DMS79 (cell line): ENCODE data around the gene ZIC4.

Experiments used
- DNase-seq: peaks from one replicate; lab custom pipeline; 2025; lab: John Stamatoyannopoulos, UW

Gene ZIC4

GRCh38 chr3:147418371-147418781 lies 12.0 kb upstream of the ZIC4 start:
- no peak for DNase-seq

- DNase-seq, result no peak
Measured at GRCh38 chr3:147417551-147418295, 11.4 kb upstream of the ZIC4 start.

- no peak for DNase-seq
Measured at GRCh38 chr3:147416931-147417330, 10.6 kb upstream of the ZIC4 start.

DNA sequence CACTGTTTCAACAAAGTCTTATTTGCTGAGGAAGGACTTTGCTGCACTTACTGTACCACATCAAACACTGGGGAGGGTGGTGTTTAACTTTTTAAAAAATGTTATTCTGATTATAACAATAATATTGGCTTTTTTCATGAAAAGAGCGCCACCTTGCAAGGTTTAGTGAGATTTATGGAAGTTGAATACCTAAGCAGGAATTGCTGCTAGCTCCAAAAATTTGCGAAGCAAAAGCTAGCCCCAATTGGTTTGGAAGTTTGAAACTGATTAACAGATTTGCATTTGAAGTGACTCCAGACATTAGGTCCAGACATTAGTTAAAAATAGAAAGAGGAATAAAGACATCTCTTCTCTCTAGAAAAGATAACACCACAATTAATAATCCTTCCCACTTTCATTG lies 9.5 kb upstream of the ZIC4 start:
- no peak for DNase-seq

- DNase-seq, result no peak
Measured at GRCh38 chr3:147415286-147415685, 8.9 kb upstream of the ZIC4 start.

DNA sequence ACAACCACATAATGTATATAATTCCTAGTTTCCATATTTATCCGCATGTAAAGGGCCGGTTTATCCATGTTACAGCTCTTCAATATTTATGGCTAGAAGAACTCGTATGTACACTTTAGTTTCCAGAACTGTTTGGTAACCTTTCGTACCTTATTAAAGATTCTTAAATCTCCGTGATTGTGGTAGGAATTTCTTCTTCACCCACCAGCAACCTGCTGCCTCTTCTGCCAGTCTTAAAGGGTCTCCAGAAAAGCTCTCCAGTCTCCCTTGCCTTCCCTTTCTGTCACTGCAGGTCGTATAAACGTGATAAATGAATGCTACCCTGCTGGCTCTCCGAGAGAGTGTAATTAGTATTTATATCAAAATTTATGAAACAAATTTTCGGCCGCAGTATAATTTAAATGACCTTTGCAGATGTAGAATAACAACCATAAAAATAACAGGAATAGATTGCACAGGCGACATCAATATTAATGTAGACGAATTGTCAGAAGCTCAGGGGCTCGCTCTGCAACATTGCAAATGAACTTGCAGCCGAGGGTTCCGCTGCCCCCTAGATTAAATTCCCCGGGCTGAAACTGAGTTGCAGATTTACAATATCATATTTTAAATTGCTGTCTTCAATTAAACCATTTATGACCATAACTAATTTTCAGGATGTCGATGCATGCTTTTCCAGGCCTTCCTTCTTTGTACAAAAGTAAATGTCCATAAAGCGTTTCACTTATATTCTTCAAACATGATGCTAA lies 8.2 kb upstream of the ZIC4 start:
- no peak for DNase-seq

- no peak for DNase-seq
Measured at GRCh38 chr3:147413686-147414389, 7.5 kb upstream of the ZIC4 start.

DNA sequence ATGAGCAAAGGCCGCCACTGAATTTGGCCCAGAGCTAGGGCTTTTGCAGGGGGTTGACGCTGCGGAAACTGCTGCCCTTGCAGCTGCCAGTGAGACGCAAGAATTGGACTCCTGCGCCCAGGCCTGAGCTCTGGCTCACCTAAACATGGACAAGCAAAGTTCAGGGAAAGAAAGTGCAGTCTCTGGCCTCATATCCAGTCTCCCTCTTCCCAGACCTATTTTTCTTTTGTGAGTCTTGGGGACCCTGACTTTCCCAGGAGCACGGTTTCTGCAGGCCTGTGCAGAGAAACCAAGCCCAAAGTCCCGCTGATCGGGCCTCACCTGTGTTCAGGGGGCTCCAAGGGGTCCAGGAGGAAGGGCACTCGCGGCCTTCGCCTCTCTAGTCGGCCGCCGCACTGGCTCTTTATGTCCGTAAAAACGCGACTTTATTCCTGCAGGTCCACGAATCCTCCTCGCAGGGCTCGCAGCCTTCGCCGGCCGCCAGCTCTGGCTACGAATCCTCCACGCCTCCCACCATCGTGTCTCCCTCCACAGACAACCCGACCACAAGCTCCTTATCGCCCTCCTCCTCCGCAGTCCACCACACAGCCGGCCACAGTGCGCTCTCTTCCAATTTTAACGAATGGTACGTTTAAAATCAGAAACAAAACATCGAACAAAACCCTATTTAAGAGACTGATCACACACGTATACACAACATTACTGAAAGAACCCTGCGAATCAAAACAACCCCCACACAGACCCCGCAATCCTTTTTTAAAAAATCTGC lies 6.8 kb upstream of the ZIC4 start:
- DNase-seq, result no peak

GRCh38 chr3:147412261-147412916 lies 6.0 kb upstream of the ZIC4 start:
- DNase-seq, result no peak

DNA sequence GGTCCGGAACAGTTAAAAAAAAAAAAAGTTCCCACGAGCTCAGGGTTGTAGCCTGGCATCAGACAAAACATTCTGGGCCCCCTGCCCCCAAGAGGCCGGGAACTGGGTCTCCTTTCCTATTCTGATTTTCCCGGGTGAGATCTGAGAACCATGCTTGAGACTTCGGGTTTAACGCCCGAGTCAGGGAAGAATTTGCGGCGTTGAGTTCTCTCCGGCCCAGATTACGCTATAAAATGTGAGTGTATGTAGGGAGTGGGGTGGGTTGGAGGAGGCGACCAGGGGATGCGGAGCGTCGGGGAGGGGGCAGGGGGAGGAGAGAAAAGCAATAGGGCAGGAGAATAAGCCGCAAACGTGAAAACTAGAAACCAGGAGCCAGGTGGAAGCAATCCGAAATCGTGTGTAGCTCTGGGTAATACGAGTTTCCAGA lies 5.5 kb upstream of the ZIC4 start:
- no peak for DNase-seq

GRCh38 chr3:147411238-147411814 lies 5.0 kb upstream of the ZIC4 start:
- DNase-seq, result no peak

DNA sequence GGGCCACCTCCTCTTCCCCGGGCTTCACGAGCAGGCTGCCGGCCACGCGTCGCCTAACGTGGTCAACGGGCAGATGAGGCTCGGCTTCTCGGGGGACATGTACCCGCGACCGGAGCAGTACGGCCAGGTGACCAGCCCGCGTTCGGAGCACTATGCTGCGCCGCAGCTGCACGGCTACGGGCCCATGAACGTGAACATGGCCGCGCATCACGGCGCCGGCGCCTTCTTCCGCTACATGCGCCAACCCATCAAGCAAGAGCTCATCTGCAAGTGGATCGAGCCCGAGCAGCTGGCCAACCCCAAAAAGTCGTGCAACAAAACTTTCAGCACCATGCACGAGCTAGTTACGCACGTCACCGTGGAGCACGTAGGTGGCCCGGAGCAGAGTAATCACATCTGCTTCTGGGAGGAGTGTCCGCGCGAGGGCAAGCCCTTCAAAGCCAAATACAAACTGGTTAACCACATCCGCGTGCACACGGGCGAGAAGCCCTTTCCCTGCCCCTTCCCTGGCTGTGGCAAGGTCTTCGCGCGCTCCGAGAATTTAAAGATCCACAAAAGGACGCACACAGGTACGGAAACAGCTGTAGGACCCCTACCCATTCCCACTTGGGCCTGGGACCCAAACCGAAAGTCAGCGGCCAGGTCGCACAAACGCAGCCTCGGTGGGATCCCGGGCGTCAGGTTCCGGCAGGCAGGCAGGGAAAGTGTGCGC lies 4.3 kb upstream of the ZIC4 start:
- no peak for DNase-seq

- no peak for DNase-seq
Measured at GRCh38 chr3:147410116-147410525, 3.8 kb upstream of the ZIC4 start.

- DNase-seq, result no peak
Measured at GRCh38 chr3:147409143-147410115, 3.1 kb upstream of the ZIC4 start, which contains the start of gene ZIC1. TSS of gene ZIC1 (plus strand) at chr3:147409365. CDS start at chr3:147410113, 748 bp downstream.

DNA sequence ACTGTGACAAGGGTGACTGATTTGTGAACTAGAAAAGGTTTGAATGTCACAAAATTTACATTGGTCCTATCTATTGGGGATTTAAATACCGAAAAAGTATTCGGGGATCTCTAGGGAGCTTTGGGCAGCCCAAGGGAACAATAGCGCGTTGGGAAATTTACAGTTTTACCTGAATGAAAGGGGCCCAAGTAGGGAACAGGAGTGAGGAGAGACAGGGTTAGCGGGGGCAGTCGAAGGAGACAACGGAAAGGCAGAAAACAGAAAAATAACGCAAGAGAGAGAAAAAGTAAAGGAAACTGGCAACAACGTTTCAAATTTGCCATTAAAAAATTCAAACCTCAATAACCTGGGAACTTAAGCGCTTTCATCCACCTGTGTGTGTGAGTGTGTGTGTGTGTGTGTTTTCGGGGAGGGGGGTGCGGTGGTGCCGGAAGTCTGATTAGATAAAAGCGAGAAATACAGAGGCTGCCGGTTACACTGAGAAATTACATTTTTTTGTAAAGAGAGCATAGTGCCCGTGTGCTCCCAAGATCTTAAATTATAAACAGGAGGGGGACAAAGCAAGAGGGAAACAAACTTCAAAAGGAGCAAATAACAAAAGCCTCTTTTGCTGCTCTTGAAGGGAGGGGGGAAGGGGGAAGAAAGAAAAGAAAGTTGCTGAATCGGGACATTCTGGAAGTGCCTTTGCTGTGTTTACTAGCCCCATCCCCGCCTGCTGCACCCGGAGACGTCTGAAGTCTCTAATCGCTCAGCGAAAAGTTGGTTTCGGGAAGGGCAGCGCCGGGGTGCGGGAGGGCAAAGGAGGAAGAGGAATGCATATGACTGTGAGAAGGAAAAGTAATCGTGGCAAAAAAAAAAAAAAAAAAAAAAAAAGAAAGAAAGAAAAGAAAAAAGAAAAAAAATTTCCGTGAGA lies 2.1 kb upstream of the ZIC4 start:
- no peak for DNase-seq

- no peak for DNase-seq
Measured at GRCh38 chr3:147407498-147408187, 1.3 kb upstream of the ZIC4 start.

DNA sequence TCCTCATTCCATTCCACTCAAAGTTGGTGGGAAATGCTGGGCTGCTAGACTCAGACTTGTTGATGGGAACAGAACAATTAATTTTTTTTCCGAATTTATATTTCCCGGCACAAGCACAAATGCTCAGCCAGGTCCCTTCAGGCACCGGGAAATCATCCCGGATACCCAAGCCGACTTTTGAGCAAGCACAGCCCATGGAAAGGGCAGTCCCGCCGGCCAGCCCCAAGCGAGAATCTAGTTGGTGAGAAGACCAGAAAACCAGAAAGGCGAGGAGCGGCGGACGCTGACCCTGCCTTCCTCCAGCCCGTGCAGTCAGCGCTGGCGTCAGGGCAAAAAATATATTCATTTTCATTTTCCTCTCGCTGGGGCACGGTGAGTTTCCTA lies 763 bp upstream of the ZIC4 start:
- DNase-seq, result no peak
